ENCODE results near the gene BIN1.

DNA sequence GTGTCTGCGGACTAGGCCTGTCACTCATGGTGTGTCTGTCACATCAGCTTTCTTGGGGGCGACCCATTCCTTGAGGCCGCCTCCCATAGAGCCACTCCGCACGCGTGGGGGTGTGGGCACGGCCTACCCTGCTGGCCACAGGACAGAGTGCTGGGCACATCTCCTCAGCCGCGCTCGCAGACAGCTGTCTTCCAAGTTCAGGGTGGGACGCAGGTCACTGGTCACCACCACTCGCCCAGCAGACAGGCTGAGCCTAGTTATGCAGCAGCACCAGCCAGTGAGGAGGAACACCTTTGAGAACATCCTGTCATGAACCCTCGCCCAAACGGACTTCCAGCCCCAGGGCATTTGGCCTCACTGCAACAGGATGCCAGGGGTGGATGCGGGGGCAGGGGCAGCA is 30.8 kb upstream of the BIN1 start:
- no peak for TF ChIP-seq TAF1 (IDR thresholded peaks at IDR 0.05; ENCODE audit: low read depth, low read length)
- TF ChIP-seq POLR2A (IDR thresholded peaks at IDR 0.05; ENCODE audit: low read depth, low read length): no peak
- no peak for TF ChIP-seq POLR2AphosphoS5 (IDR thresholded peaks at IDR 0.05; ENCODE audit: low read depth, low read length)

Data from GM12891 (cell line).